ENCODE measurements around the gene STIP1. TPM values are rescaled to one million over a fixed set of nuclear protein-coding genes. Genes with fewer than 3 reads are reported as not detected.

Gene STIP1
- total and polyA plus RNA-seq, 9 of the 15 experiments (the other 6 are each of a cell fraction or from before 2014, with no cell fraction given): 58.1 to 465 (median 346) TPM

DNA sequence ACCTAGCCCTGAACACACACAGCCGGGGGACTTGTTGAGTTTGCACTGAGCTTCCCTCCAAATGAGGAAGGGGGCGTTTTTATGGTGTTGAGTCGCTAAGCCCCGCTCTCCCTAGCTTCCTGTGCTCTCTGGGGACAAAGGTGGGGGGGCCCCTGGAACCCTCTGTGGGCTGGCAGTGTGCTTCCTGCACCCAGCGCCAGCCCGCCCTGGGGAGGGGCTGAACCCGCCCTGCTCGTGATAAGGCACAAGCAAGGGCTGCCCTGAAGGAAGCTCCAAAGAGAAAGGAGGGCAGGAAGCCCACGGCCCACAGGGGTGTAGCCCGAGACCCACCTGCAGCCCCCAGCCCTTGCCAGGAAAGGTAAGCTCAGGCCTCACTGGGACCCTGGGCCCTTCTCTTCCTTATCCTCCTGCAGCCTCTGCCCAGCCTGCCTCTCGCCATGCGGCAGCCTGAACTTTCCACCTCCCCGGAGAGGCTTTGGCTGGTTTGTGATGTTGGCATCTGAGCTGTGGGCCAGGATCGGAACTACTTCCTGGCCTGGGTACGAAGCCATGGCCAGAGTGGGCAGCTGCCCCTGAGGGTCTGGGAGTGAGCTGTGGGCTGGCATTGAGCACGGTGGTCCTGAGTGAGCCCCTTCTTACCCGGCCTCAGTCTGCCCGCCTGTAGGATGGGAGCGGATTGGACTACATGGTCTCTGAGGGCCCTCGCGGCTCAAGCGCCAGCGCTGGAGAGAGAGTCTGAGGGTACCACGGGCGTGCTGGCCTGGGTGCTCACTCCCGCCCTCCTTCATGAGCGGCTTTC, 20.7 kb downstream of the STIP1 start, which contains the start of gene FERMT3 (continued):
- TF ChIP-seq SPI1 (IDR thresholded peaks at IDR 0.05; ENCODE audit: borderline replicate concordance, low read depth, low read length): peak; percentile 71
- 0 out of 3 replicates have a peak, but pooled peaks of 1 of the 2 experiments have one; percentile 2 for TF ChIP-seq CBX3 (IDR thresholded peaks at IDR 0.05; ENCODE audit: borderline replicate concordance in 1 of 2, low read length in 2 of 2)
- TF ChIP-seq, protein P1, sequence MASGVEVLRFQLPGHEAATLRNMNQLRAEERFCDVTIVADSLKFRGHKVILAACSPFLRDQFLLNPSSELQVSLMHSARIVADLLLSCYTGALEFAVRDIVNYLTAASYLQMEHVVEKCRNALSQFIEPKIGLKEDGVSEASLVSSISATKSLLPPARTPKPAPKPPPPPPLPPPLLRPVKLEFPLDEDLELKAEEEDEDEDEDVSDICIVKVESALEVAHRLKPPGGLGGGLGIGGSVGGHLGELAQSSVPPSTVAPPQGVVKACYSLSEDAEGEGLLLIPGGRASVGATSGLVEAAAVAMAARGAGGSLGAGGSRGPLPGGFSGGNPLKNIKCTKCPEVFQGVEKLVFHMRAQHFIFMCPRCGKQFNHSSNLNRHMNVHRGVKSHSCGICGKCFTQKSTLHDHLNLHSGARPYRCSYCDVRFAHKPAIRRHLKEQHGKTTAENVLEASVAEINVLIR (CRISPR knock-in tag; IDR thresholded peaks at IDR 0.05): peak; percentile 35; the same call in 1 of the 2 replicates
- TF ChIP-seq TAF1 (IDR thresholded peaks at IDR 0.05; ENCODE audit: control insufficient read depth, extremely low read depth, insufficient read depth, low read length, severe bottlenecking): peak; percentile 77
- 0 out of 4 replicates have a peak, but pooled peaks of 1 of the 2 experiments have one; percentile 18 for TF ChIP-seq NONO (IDR thresholded peaks at IDR 0.05; ENCODE audit: low read depth in 2 of 2, low read length in 1 of 2)
- TF ChIP-seq, protein P2, sequence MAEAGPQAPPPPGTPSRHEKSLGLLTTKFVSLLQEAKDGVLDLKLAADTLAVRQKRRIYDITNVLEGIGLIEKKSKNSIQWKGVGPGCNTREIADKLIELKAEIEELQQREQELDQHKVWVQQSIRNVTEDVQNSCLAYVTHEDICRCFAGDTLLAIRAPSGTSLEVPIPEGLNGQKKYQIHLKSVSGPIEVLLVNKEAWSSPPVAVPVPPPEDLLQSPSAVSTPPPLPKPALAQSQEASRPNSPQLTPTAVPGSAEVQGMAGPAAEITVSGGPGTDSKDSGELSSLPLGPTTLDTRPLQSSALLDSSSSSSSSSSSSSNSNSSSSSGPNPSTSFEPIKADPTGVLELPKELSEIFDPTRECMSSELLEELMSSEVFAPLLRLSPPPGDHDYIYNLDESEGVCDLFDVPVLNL (CRISPR knock-in tag; IDR thresholded peaks at IDR 0.05; ENCODE audit: low read depth): no peak
- TF ChIP-seq SMARCA5 (IDR thresholded peaks at IDR 0.05): peak; percentile 79; the same call in 1 of the 2 replicates
- TF ChIP-seq, protein P3, sequence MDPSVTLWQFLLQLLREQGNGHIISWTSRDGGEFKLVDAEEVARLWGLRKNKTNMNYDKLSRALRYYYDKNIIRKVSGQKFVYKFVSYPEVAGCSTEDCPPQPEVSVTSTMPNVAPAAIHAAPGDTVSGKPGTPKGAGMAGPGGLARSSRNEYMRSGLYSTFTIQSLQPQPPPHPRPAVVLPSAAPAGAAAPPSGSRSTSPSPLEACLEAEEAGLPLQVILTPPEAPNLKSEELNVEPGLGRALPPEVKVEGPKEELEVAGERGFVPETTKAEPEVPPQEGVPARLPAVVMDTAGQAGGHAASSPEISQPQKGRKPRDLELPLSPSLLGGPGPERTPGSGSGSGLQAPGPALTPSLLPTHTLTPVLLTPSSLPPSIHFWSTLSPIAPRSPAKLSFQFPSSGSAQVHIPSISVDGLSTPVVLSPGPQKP (CRISPR knock-in tag; IDR thresholded peaks at IDR 0.05): no peak
- no peak for TF ChIP-seq DDX20 (tag; IDR thresholded peaks at IDR 0.05; ENCODE audit: low read depth)
- 0 out of 2 replicates have a peak, but pooled peaks have one; percentile 51 for TF ChIP-seq ZNF717 (CRISPR knock-in tag; IDR thresholded peaks at IDR 0.05)
- TF ChIP-seq PYGO2 (tag; IDR thresholded peaks at IDR 0.05): no peak
- no peak for TF ChIP-seq BRCA1 (IDR thresholded peaks at IDR 0.05)
- 0 out of 2 replicates have a peak, but pooled peaks have one; percentile 3 for TF ChIP-seq BRCA1 (CRISPR knock-in tag; IDR thresholded peaks at IDR 0.05)
- peak; percentile 64 for TF ChIP-seq CXXC5 (CRISPR knock-in tag; IDR thresholded peaks at IDR 0.05)
- TF ChIP-seq, protein P4, sequence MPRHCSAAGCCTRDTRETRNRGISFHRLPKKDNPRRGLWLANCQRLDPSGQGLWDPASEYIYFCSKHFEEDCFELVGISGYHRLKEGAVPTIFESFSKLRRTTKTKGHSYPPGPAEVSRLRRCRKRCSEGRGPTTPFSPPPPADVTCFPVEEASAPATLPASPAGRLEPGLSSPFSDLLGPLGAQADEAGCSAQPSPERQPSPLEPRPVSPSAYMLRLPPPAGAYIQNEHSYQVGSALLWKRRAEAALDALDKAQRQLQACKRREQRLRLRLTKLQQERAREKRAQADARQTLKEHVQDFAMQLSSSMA (CRISPR knock-in tag; IDR thresholded peaks at IDR 0.05): no peak
- TF ChIP-seq, protein P5, sequence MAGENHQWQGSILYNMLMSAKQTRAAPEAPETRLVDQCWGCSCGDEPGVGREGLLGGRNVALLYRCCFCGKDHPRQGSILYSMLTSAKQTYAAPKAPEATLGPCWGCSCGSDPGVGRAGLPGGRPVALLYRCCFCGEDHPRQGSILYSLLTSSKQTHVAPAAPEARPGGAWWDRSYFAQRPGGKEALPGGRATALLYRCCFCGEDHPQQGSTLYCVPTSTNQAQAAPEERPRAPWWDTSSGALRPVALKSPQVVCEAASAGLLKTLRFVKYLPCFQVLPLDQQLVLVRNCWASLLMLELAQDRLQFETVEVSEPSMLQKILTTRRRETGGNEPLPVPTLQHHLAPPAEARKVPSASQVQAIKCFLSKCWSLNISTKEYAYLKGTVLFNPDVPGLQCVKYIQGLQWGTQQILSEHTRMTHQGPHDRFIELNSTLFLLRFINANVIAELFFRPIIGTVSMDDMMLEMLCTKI (IDR thresholded peaks at IDR 0.05; ENCODE audit: partially characterized antibody): no peak
- TF ChIP-seq FOXA3 (CRISPR knock-in tag; conservative IDR thresholded peaks at IDR 0.05 in 1 of 2, IDR thresholded peaks at IDR 0.05 in 1 of 2): peak in 1 of 2 experiments; percentile 61; a peak in 1 of 4 replicates
- TF ChIP-seq TCF3 (CRISPR knock-in tag; IDR thresholded peaks at IDR 0.05): peak; percentile 8; the same call in 1 of the 2 replicates
- TF ChIP-seq BDP1 (IDR thresholded peaks at IDR 0.05; ENCODE audit: insufficient read depth, insufficient read length): no peak
- peak; percentile 66 for TF ChIP-seq CBX1 (IDR thresholded peaks at IDR 0.05; ENCODE audit: low read depth)
- TF ChIP-seq SAP30 (IDR thresholded peaks at IDR 0.05; ENCODE audit: borderline replicate concordance, insufficient read depth, low read depth, low read length, poor library complexity, severe bottlenecking): peak; percentile 40
